AG04449 (cell line): ENCODE results near the gene LRP6.
"Not testable (repeated sequence)": the region's sequence is repeated elsewhere in the genome, so short reads cannot be mapped to it uniquely, and the experiment has no call there.

ENCODE experiments used
- CTCF ChIA-PET: fragments of 350-600 bp; formaldehyde crosslinking; extraction: SDS; loops from one replicate; lab custom pipeline; 2021; ENCODE audit warnings: antibody characterized with exemption; lab: Yijun Ruan, JAX
- POLR2A ChIA-PET: fragments of 400-600, 350-600 bp; formaldehyde crosslinking; extraction: SDS; loops from one replicate; lab custom pipeline; 2020; ENCODE audit warnings: antibody characterized with exemption, inconsistent platforms; lab: Yijun Ruan, JAX
- DNase-seq: peaks from one replicate; pipeline ENCODE4 v3.0.0-alpha.2; 2010; ENCODE audit warnings: low read depth, low spot score
- H3K4me3 ChIP-seq: 2 replicates; pipeline ENCODE4 v1.5.1; 2011; ENCODE audit warnings: low read depth, mild to moderate bottlenecking, control low read depth, low read length
- TF ChIP-seq, protein P1 (sequence below): IDR thresholded peaks from one replicate; pipeline ENCODE4 v1.5.1; 2011; ENCODE audit warnings: mild to moderate bottlenecking, moderate library complexity, low read length, control low read depth, inconsistent platforms; ENCODE audit not compliant: insufficient read depth; ENCODE audit errors: missing control alignments

The LRP6 gene

DNA sequence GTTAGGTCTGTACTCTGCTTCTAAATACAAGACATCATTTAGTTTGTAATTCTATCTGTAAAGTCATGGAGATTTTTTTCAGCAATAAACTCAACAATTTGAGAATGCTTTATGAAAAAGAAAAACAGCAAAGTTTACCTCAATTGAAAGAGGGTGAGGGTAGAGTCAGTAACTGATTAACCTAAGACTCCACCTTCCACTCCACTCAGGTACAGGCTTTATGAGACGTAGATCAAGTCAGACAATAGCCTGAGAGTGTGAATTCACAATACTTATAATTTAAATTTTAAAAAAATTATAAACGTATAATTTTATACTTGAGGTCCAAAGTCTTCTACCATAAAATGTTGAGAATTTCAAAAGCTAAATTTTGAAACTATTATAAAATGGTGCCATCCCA is 150.2 kb downstream of the LRP6 start:
- ChIA-PET POLR2A (no interaction called here), CTCF (interaction anchor here (0.8 kb wide), 1 partner anchor 218 kb away, joined by 3 read pairs; no protein-coding TSS in a partner anchor)
- no peak for DNase-seq
- TF ChIP-seq, protein P1, sequence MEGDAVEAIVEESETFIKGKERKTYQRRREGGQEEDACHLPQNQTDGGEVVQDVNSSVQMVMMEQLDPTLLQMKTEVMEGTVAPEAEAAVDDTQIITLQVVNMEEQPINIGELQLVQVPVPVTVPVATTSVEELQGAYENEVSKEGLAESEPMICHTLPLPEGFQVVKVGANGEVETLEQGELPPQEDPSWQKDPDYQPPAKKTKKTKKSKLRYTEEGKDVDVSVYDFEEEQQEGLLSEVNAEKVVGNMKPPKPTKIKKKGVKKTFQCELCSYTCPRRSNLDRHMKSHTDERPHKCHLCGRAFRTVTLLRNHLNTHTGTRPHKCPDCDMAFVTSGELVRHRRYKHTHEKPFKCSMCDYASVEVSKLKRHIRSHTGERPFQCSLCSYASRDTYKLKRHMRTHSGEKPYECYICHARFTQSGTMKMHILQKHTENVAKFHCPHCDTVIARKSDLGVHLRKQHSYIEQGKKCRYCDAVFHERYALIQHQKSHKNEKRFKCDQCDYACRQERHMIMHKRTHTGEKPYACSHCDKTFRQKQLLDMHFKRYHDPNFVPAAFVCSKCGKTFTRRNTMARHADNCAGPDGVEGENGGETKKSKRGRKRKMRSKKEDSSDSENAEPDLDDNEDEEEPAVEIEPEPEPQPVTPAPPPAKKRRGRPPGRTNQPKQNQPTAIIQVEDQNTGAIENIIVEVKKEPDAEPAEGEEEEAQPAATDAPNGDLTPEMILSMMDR, result no peak
- no peak overlapping the region for H3K4me3 ChIP-seq

DNA sequence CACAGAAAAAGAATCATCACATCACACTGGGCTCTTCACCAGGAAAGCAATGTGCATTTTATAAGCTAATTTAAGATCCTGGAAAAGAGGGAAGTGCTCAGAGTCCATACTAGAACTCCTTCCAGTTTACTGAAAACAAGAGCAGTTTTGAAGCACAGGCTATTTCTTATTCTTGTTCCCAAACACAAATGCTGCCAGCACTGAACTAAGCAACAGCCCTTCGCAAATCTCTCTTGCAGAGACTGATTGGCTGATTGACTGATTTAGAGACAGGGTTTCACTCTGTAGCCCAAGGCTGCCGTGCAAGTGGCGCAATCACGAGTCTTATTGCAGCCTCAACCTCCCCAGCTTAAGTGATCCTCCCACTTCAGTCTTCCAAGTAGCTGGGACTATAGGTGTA is 151.3 kb downstream of the LRP6 start:
- ChIA-PET POLR2A (no interaction called here), CTCF (interaction anchor here (1.3 kb wide), 1 partner anchor 10 kb away, joined by 3 read pairs; no protein-coding TSS in a partner anchor)
- no peak overlapping the region for H3K4me3 ChIP-seq
- TF ChIP-seq, protein P1, result no peak
- DNase-seq, result no peak

DNA sequence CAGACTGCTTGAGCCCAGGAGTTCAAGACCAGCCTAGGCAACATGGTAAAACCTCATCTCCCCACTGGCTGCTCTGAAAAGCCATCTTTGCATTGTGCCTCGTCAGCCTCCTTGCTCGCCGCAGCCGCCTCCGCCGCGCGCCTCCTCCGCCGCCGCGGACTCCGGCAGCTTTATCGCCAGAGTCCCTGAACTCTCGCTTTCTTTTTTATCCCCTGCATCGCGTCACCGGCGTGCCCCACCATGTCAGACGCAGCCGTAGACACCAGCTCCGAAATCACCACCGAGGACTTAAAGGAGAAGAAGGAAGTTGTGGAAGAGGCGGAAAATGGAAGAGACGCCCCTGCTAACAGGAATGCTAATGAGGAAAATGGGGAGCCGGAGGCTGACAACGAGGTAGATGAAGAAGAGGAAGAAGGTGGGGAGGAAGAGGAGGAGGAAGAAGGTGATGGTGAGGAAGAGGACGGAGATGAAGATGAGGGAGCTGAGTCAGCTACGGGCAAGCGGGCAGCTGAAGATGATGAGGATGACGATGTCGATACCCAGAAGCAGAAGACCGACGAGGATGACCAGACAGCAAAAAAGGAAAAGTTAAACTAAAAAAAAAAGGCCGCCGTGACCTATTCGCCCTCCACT is 155.8 kb downstream of the LRP6 start:
- CTCF ChIA-PET, result interaction anchor here (0.6 kb wide), 1 partner anchor 71 kb away, joined by 3 read pairs; no protein-coding TSS in a partner anchor
- POLR2A ChIA-PET, H3K4me3 ChIP-seq, DNase-seq: not testable (repeated sequence)

DNA sequence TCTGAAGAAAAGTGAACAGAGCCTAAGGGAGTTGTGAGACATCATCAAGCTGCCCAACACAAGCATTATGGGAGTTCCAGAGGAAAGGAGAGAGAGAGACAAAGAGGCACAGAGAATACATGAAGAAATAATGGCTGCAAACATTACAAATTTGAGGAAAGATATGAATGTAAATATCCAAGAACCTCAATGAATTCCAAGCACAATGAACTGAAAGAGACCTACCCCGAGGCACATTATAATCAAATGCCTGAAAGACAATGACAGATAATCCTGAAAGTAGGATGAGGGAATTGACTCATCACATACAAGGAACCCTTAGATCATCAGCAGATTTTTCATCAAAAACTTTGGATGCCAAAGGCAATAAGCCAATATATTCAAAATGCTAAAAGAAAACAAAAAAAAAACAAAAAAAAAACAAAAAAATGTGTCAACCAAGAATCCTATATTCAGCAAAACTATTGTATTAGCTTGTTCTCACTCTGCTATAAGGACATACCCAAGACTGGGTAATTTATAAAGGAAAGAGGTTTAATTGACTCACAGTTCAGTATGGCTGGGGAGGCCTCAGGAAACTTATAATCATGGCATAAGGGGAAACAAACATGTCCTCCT is 158.3 kb downstream of the LRP6 start:
- H3K4me3 ChIP-seq, result no peak overlapping the region
- TF ChIP-seq, protein P1, result no peak
- no peak for DNase-seq
- CTCF ChIA-PET, result no interaction called here
- POLR2A ChIA-PET, result no interaction called here

DNA sequence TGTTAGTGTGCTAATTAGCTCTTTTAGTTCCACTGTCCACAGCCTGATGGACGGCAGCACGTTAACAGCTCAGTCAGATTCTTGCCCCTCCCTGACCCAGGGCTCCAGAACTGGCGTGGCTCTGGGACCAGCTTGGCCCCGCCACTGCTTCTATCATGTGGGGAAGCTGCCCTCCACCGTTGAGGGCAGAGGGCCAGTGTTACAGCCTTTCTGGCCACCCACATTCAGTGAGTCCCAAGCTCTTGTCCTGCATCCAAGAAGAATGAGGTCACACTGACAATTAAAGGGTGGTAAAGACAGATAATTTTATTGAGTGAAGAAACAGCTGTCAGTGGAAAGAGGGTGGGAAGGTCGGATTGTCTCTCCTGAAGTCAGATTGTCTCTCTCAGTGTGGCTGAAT is 159.2 kb downstream of the LRP6 start:
- no peak overlapping the region for H3K4me3 ChIP-seq
- TF ChIP-seq, protein P1, result no peak
- ChIA-PET CTCF (no interaction called here), POLR2A (interaction anchor here (0.6 kb wide), 2 partner anchors 247 to 868 kb away, joined by 3 read pairs; no protein-coding TSS in a partner anchor)
- no peak for DNase-seq

DNA sequence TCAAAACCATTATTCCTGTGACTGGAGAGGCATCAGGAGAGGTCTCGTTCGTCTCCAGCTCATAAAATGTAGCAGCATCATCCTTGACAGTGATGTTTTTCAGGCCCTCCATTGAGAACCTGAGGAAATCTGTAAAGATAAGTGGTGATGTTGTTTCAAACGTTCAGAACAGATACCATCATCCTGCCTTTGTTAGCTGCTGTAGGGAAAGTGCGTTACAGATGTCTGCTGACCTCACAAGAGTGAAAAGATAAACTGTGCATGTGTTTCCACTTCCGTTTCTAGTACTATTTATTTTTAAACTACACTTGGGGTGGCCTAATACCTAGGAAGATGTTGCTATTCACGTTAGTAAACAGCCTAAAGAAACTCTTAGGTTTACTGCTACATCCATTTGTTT is 167.7 kb downstream of the LRP6 start:
- TF ChIP-seq, protein P1, result no peak
- CTCF ChIA-PET, result interaction anchor here (2.4 kb wide), 1 partner anchor 228 kb away, joined by 9 read pairs; no protein-coding TSS in a partner anchor
- POLR2A ChIA-PET, result no interaction called here
- H3K4me3 ChIP-seq, result no peak overlapping the region
- DNase-seq, result no peak
